ENCODE measurements around the gene SLC25A18. TPM values are rescaled to one million over a fixed set of nuclear protein-coding genes. Genes with fewer than 3 reads are reported as not detected.

SLC25A18 gene
- total and polyA plus RNA-seq, 4 donors = 18.8 to 84.7 (median 69.8) TPM

GRCh38 chr22:17606496-17606895 is 43.2 kb downstream of the SLC25A18 start:
- H3K4me3 ChIP-seq (ENCODE audit: low read depth in 1 of 3, low read length in 3 of 3) = no peak overlapping the region
- TF ChIP-seq REST (IDR thresholded peaks at IDR 0.05) (no peak), ATF3 (IDR thresholded peaks at IDR 0.05) (no peak), RXRA (IDR thresholded peaks at IDR 0.05) (no peak), EGR1 (IDR thresholded peaks at IDR 0.05; ENCODE audit: low read depth in 2 of 2) (no peak), TAF1 (conservative IDR thresholded peaks at IDR 0.05) (no peak), CTCF (IDR thresholded peaks at IDR 0.05; ENCODE audit: low read depth, low read length, missing input control) (no peak), SP1 (IDR thresholded peaks at IDR 0.05) (no peak), NR2F2 (IDR thresholded peaks at IDR 0.05) (no peak), FOXA2 (IDR thresholded peaks at IDR 0.05) (no peak), GABPA (IDR thresholded peaks at IDR 0.05 in 1 of 2, conservative IDR thresholded peaks at IDR 0.05 in 1 of 2) (no peak), FOXA1 (IDR thresholded peaks at IDR 0.05) (no peak), HNF4G (IDR thresholded peaks at IDR 0.05) (no peak), MAX (IDR thresholded peaks at IDR 0.05) (no peak), ZBTB33 (IDR thresholded peaks at IDR 0.05) (no peak), YY1 (IDR thresholded peaks at IDR 0.05) (no peak)
- no peak overlapping the region for H3K9ac ChIP-seq (ENCODE audit: low read depth in 1 of 2, low read length in 2 of 2)
- no peaks in the 10 kb centered on the region for H3K27me3 ChIP-seq (ENCODE audit: control insufficient read depth in 4 of 4, insufficient read depth in 4 of 4, low read length in 3 of 4)
- no peaks in the 10 kb centered on the region for H3K9me3 ChIP-seq (ENCODE audit: control insufficient read depth in 4 of 4, low read length in 3 of 4)
- H3K4me1 ChIP-seq (ENCODE audit: control insufficient read depth in 4 of 4, insufficient read depth in 4 of 4, low read length in 3 of 4) = no peaks in the 10 kb centered on the region
- H3K36me3 ChIP-seq (ENCODE audit: control insufficient read depth in 4 of 4, insufficient read depth in 3 of 4, low read depth in 1 of 4, low read length in 3 of 4) = peaks cover 3 to 16% (median 11%) of the 10 kb centered on the region in 4 donors
- 76% methylated on average over 5 of the region's 5 CpGs for WGBS
- H3K27ac ChIP-seq (ENCODE audit: low read depth in 1 of 2, low read length in 2 of 2) = no peak overlapping the region
- DNase-seq (ENCODE audit: low spot score) = no peak

GRCh38 chr22:17607891-17608521 is 44.7 kb downstream of the SLC25A18 start:
- no peak overlapping the region for H3K9ac ChIP-seq (ENCODE audit: low read depth in 1 of 2, low read length in 2 of 2)
- WGBS = 96% methylated on average over 4 of the region's 4 CpGs
- TF ChIP-seq NR2F2 (IDR thresholded peaks at IDR 0.05) = no peak
- TF ChIP-seq YY1 (IDR thresholded peaks at IDR 0.05) = no peak
- TF ChIP-seq RXRA (IDR thresholded peaks at IDR 0.05) = no peak
- TF ChIP-seq JUND (IDR thresholded peaks at IDR 0.05) = no peak
- no peak for TF ChIP-seq MAX (IDR thresholded peaks at IDR 0.05)
- no peak for TF ChIP-seq SP1 (IDR thresholded peaks at IDR 0.05)
- TF ChIP-seq FOXA1 (IDR thresholded peaks at IDR 0.05) = no peak
- no peak for TF ChIP-seq RAD21 (IDR thresholded peaks at IDR 0.05)
- TF ChIP-seq HNF4A (conservative IDR thresholded peaks at IDR 0.05) = no peak
- TF ChIP-seq ATF3 (IDR thresholded peaks at IDR 0.05) = no peak
- no peak for TF ChIP-seq EGR1 (IDR thresholded peaks at IDR 0.05; ENCODE audit: low read depth in 2 of 2)
- no peak for TF ChIP-seq TAF1 (conservative IDR thresholded peaks at IDR 0.05)
- no peak overlapping the region for H3K4me3 ChIP-seq (ENCODE audit: low read depth in 1 of 3, low read length in 3 of 3)
- H3K27ac ChIP-seq (ENCODE audit: low read depth in 1 of 2, low read length in 2 of 2) = no peak overlapping the region
- H3K9me3 ChIP-seq (ENCODE audit: control insufficient read depth in 4 of 4, low read length in 3 of 4) = no peaks in the 10 kb centered on the region
- peaks cover 10 to 31% (median 24%) of the 10 kb centered on the region in 4 donors for H3K36me3 ChIP-seq (ENCODE audit: control insufficient read depth in 4 of 4, insufficient read depth in 3 of 4, low read depth in 1 of 4, low read length in 3 of 4)
- no peaks in the 10 kb centered on the region for H3K27me3 ChIP-seq (ENCODE audit: control insufficient read depth in 4 of 4, insufficient read depth in 4 of 4, low read length in 3 of 4)
- DNase-seq (ENCODE audit: low spot score) = no peak
- H3K4me1 ChIP-seq (ENCODE audit: control insufficient read depth in 4 of 4, insufficient read depth in 4 of 4, low read length in 3 of 4) = no peaks in the 10 kb centered on the region
